ENCODE results near the gene KLRF2. TPM values are rescaled to one million over a fixed set of nuclear protein-coding genes. Genes with fewer than 3 reads are reported as not detected.

KLRF2 gene
- total RNA-seq, 2 experiments from 2014 or later = not detected

Other genes starting within 250 kb of the KLRF2 start
- gene CLEC2D, start 211.8 kb upstream of the KLRF2 start, total RNA-seq (2014; rRNA removed; shearing (Covaris generic)) = 56.9 and 59.6 TPM in 2 replicates
- 146 and 177 TPM in 2 replicates for gene CLEC2D, start 211.8 kb upstream of the KLRF2 start, total RNA-seq (2022)
- 68.4 and 73.3 TPM in 2 replicates for gene CLECL1, start 148.4 kb upstream of the KLRF2 start, total RNA-seq (2014; rRNA removed; shearing (Covaris generic))
- 106 and 114 TPM in 2 replicates for gene CLECL1, start 148.4 kb upstream of the KLRF2 start, total RNA-seq (2022)
- gene CD69, start 120.6 kb upstream of the KLRF2 start, total RNA-seq (2014; rRNA removed; shearing (Covaris generic)) = 12.3 and 13.7 TPM in 2 replicates
- gene CD69, start 120.6 kb upstream of the KLRF2 start, total RNA-seq (2022) = 9.7 and 10.3 TPM in 2 replicates
- gene KLRF1, start 54.0 kb upstream of the KLRF2 start, total RNA-seq (2014; rRNA removed; shearing (Covaris generic)) = not detected in 2 replicates
- gene KLRF1, start 54.0 kb upstream of the KLRF2 start, total RNA-seq (2022) = 0.46 TPM in 1 of 2 replicates, not detected in the other
- 2.3 and 3.1 TPM in 2 replicates for gene CLEC2B, start 12.1 kb upstream of the KLRF2 start, total RNA-seq (2014; rRNA removed; shearing (Covaris generic))
- 1.8 and 2.2 TPM in 2 replicates for gene CLEC2B, start 12.1 kb upstream of the KLRF2 start, total RNA-seq (2022)
- not detected in 2 replicates for gene CLEC2A, start 50.9 kb downstream of the KLRF2 start, total RNA-seq (2014; rRNA removed; shearing (Covaris generic))
- not detected in 2 replicates for gene CLEC2A, start 50.9 kb downstream of the KLRF2 start, total RNA-seq (2022)
- gene CLEC12A, start 89.9 kb downstream of the KLRF2 start, total RNA-seq (2014; rRNA removed; shearing (Covaris generic)) = not detected in 2 replicates
- gene CLEC12A, start 89.9 kb downstream of the KLRF2 start, total RNA-seq (2022) = not detected in 2 replicates
- gene CLEC1B, start 117.6 kb downstream of the KLRF2 start, total RNA-seq (2014; rRNA removed; shearing (Covaris generic)) = not detected in 2 replicates
- gene CLEC1B, start 117.6 kb downstream of the KLRF2 start, total RNA-seq (2022) = not detected in 2 replicates
- gene CLEC12B, start 129.1 kb downstream of the KLRF2 start, total RNA-seq (2014; rRNA removed; shearing (Covaris generic)) = not detected in 2 replicates
- gene CLEC12B, start 129.1 kb downstream of the KLRF2 start, total RNA-seq (2022) = not detected in 2 replicates
- gene CLEC9A, start 149.2 kb downstream of the KLRF2 start, total RNA-seq (2014; rRNA removed; shearing (Covaris generic)) = not detected in 2 replicates
- gene CLEC9A, start 149.2 kb downstream of the KLRF2 start, total RNA-seq (2022) = not detected in 2 replicates
- not detected in 2 replicates for gene CLEC1A, start 217.5 kb downstream of the KLRF2 start, total RNA-seq (2014; rRNA removed; shearing (Covaris generic))
- not detected in 2 replicates for gene CLEC1A, start 217.5 kb downstream of the KLRF2 start, total RNA-seq (2022)
- gene CLEC7A, start 248.7 kb downstream of the KLRF2 start, total RNA-seq (2014; rRNA removed; shearing (Covaris generic)) = not detected in 2 replicates
- gene CLEC7A, start 248.7 kb downstream of the KLRF2 start, total RNA-seq (2022) = not detected in 2 replicates

Measured in OCI-LY7 (cell line).